ENCODE measurements around the gene RCE1. TPM values are rescaled to one million over a fixed set of nuclear protein-coding genes. Genes with fewer than 3 reads are reported as not detected.

Gene RCE1
- total RNA-seq, 1 experiment from 2014 or later = 52.5 TPM

DNA sequence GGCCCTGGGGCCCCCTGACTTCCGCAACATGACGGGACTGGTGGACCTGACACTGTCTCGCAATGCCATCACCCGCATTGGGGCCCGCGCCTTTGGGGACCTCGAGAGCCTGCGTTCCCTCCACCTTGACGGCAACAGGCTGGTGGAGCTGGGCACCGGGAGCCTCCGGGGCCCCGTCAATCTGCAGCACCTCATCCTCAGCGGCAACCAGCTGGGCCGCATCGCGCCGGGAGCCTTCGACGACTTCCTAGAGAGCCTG lies 14.6 kb downstream of the RCE1 start:
- TF ChIP-seq, protein P1, sequence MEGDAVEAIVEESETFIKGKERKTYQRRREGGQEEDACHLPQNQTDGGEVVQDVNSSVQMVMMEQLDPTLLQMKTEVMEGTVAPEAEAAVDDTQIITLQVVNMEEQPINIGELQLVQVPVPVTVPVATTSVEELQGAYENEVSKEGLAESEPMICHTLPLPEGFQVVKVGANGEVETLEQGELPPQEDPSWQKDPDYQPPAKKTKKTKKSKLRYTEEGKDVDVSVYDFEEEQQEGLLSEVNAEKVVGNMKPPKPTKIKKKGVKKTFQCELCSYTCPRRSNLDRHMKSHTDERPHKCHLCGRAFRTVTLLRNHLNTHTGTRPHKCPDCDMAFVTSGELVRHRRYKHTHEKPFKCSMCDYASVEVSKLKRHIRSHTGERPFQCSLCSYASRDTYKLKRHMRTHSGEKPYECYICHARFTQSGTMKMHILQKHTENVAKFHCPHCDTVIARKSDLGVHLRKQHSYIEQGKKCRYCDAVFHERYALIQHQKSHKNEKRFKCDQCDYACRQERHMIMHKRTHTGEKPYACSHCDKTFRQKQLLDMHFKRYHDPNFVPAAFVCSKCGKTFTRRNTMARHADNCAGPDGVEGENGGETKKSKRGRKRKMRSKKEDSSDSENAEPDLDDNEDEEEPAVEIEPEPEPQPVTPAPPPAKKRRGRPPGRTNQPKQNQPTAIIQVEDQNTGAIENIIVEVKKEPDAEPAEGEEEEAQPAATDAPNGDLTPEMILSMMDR (conservative IDR thresholded peaks at IDR 0.05) = no peak
- H3K9me3 Mint-ChIP-seq = no peaks in the 10 kb centered on the region
- H3K4me3 Mint-ChIP-seq = peak overlapping the region; percentile 78 to 84
- H3K4me1 Mint-ChIP-seq = peaks cover 9% of the 10 kb centered on the region in 2 experiments
- Histone ChIP-seq H3K23ac (ENCODE audit: insufficient read length, low read depth, low read length) (no peak overlapping the region), H3K18ac (ENCODE audit: insufficient read length, low read depth, low read length) (no peak overlapping the region), H3K56ac (ENCODE audit: insufficient read length, low read depth, low read length) (no peak overlapping the region), H3K9ac (ENCODE audit: extremely low read depth, insufficient read length, low read length) (no peak overlapping the region), H4K5ac (ENCODE audit: insufficient read length, low read depth, low read length) (no peak overlapping the region), H3K79me1 (ENCODE audit: insufficient read depth, low read depth, low read length, poor library complexity, severe bottlenecking) (no peaks in the 10 kb centered on the region), H2BK5ac (ENCODE audit: insufficient read length, low read length) (no peak overlapping the region), H2BK15ac (ENCODE audit: low read depth, low read length) (no peak overlapping the region), H3T11ph (ENCODE audit: low read length) (no peak overlapping the region), H2BK12ac (ENCODE audit: insufficient read length, low read depth, low read length) (no peak overlapping the region), H3K9me3 (ENCODE audit: control insufficient read depth, low read depth, low read length) (no peaks in the 10 kb centered on the region), H3K79me2 (ENCODE audit: insufficient read depth, low read length) (no peaks in the 10 kb centered on the region), H3K27me3 (ENCODE audit: insufficient read depth, low read length) (no peaks in the 10 kb centered on the region), H3K27ac (ENCODE audit: insufficient read length, low read depth, low read length) (no peak overlapping the region), H3K14ac (ENCODE audit: insufficient read depth, low read length) (no peak overlapping the region), H4K91ac (ENCODE audit: insufficient read length, low read depth, low read length) (no peak overlapping the region), H2AFZ (ENCODE audit: low read length) (no peak overlapping the region), H3K23me2 (ENCODE audit: insufficient read length, low read depth, low read length, poor library complexity, severe bottlenecking) (peaks cover 10% of the 10 kb centered on the region), H2BK20ac (ENCODE audit: low read depth, low read length, poor library complexity, severe bottlenecking) (no peak overlapping the region), H2AK5ac (ENCODE audit: insufficient read length, low read length) (no peak overlapping the region), H3K4me1 (ENCODE audit: insufficient read depth, low read length) (no peaks in the 10 kb centered on the region), H3K4me2 (ENCODE audit: insufficient read depth, insufficient read length, low read length) (no peak overlapping the region), H3K4ac (ENCODE audit: low read depth, low read length) (no peak overlapping the region), H2BK120ac (ENCODE audit: low read depth, low read length, poor library complexity, severe bottlenecking) (no peak overlapping the region), H4K8ac (replicated peaks; ENCODE audit: insufficient read length, low read depth, low read length) (no peak overlapping the region), H4K20me1 (ENCODE audit: control insufficient read depth, insufficient read depth, insufficient read length) (no peaks in the 10 kb centered on the region)
- peak; percentile 57 for DNase-seq
- H3K27me3 Mint-ChIP-seq (ENCODE audit: low read depth) = peaks cover 2% of the 10 kb centered on the region
- peaks cover 0 to 10% (median 2%) of the 10 kb centered on the region in 3 experiments; a peak in 3 of 7 replicates for H3K36me3 Mint-ChIP-seq (ENCODE audit: insufficient read depth in 1 of 3, low read depth in 3 of 3)
- WGBS (ENCODE audit: extremely low coverage, insufficient read length, low lambda C conversion rate) = no CpG with 5 or more reads among the region's 19 CpGs
- no peak overlapping the region for H3K27ac Mint-ChIP-seq
